TTC549 (cell line): ENCODE data around the gene LRRTM4.
"Not testable (repeated sequence)": the region's sequence is repeated elsewhere in the genome, so short reads cannot be mapped to it uniquely, and the experiment has no call there.

ENCODE experiments used
- FAIRE-seq: peaks from 2 replicates; lab custom pipeline; 2012; peaks lifted over from hg19 to GRCh38; lab: Jason Lieb, UNC

The LRRTM4 gene

GRCh38 chr2:77164021-77164420 is 358.2 kb downstream of the LRRTM4 start:
- FAIRE-seq = not testable (repeated sequence)

DNA sequence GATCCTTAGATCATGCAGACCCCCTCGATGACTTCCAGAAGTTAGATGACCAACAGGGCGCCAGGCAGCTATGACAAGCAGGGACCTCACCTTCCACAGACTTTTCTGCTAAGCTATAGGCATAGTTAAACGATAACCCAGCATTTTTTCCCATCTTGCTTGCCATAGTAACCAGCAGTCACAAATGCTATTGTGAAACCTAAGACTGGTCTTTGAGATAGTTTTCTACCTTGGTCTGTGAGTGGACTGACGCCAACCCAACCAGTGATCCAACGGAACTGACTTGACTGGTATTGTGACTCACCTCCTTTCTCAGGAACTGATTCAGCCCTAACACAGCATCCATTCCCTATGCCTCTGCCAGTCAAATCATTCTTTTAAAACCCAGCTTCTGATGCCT is 361.2 kb downstream of the LRRTM4 start:
- no peak for FAIRE-seq

- FAIRE-seq = no peak
Observed at GRCh38 chr2:77156599-77156998, 365.6 kb downstream of the LRRTM4 start.

DNA sequence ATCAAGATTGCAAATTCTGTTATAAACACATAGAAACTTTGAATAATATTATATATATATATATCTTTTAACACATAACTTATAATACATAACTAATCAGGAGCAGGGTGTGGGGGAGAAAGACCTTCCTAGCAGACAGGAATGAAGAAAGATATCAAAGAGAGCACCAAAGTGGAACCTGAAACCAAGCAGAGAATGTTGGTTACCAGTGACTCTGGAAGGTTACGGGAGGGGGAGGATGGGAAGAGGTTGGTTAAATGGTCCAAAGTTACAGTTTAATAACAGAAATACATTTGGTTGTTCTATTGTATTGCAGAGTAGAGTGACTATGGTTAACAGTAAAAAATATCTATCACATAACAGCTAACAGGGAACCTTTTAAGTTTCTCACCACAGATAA is 366.7 kb downstream of the LRRTM4 start:
- no peak for FAIRE-seq

DNA sequence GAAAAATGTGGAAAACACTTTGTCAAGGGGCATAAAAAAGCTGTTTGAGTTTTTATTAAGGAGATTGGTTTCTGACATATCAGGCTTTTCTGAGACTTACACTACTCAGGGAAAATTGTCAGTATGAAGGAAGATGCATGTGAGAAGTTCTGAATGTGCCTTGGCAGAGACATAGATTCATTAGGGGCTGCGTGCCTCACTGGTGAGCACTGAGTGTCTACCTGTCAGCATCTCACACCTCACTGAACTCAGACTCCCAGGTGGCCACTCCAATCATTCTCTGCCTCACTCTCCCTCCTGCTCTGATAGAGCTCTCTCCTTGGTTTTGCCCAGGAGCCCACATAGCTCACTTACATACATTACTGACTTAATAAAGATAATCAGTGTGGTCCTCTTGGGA is 372.6 kb downstream of the LRRTM4 start:
- FAIRE-seq = no peak

DNA sequence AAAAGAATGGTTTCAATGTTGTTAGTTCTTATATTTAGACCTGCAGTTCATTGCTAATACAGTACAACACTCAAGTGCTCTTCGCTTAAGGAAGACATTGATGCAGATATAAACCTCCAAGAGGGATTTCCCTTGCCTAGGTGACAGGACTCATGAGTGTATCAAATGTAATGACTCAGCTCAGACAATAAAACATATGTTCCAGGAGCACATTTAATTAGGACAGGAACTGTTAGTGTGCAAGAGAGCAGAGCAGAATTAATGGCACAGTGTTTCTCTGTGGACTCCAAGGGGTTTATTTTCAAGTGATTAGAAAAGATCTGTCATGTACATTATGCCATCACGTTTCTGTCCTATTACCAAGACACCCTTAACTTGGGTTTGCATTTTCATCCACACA is 375.0 kb downstream of the LRRTM4 start:
- no peak for FAIRE-seq

- no peak for FAIRE-seq
Observed at GRCh38 chr2:77144772-77145171, 377.4 kb downstream of the LRRTM4 start.

DNA sequence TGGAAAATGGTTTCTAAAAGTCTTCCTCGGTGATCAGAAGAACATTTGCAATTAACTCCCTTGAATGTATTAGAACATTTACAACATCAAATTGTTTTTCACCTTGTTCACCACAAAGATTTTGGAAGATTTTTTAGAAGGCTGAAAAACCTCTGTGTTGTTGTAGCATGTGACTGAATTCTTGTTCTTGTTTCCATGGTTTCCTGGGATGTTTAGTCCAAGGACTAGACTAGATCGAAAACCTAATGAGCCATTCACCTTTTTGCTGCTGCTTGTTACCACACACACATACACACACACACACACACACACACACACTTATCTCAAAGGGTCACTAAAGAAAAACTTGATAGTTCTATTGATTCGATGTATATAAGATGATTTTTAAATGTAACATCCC is 380.0 kb downstream of the LRRTM4 start:
- no peak for FAIRE-seq

DNA sequence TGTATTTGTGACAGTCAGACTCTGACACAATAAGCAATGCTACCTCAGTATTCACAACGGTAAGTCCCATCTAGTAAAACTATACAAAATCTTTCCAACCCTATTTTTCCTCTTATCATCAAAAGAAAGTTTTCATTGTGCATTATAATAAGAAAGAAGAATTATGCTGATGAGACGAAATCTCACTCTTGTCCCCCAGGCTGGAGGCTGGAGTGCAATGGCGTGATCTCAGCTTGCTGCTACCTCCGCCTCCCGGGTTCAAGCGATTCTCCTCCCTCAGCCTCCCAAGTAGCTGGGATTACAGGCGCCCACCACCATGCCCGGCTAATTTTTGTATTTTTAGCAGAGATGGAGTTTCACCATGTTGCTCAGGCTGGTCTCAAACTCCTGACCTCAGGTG is 393.7 kb downstream of the LRRTM4 start:
- not testable (repeated sequence) for FAIRE-seq

DNA sequence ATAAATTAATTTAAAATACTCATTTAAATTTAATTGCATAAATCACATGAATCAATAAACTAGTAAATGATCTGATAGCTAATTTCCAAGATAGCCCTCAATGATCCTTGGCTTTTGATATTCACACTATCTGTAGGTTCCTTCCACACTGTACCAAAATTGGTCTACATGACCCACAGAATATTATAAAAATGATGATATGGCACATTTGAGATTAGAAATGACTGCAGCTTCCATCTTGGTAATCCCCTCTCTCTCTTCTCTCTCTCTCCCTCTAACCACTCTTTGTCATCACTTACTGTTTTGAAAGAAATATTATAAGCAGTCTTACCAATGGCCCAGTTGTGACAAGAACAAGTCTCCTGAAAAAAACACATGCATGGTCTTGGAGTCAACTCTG is 394.8 kb downstream of the LRRTM4 start:
- no peak for FAIRE-seq

GRCh38 chr2:77121518-77121917 is 400.7 kb downstream of the LRRTM4 start:
- no peak for FAIRE-seq

- FAIRE-seq = no peak
Observed at GRCh38 chr2:77119333-77119732, 402.8 kb downstream of the LRRTM4 start.

- no peak for FAIRE-seq
Observed at GRCh38 chr2:77108915-77109314, 413.3 kb downstream of the LRRTM4 start.

- FAIRE-seq = no peak
Observed at GRCh38 chr2:77105008-77105407, 417.2 kb downstream of the LRRTM4 start.

DNA sequence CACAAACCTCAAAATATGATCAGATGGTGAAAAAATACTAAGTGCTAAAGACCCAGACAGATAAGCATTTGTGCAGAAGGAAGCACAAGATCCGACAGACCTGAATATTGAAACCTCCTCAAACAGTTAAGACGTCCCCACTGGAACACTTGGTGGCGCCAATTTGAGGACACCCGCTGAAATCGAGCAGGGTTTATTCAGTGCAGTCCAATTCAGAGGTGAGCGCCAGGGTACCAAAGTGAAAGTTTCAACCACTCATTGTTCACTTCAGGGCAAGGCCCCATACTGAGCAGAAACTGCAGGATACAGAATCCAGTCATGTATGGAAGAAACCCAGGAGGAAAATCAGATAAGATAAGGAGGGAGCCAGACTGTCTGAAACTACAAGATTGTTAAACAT is 417.6 kb downstream of the LRRTM4 start:
- FAIRE-seq = no peak

GRCh38 chr2:77102927-77103326 is 419.2 kb downstream of the LRRTM4 start:
- FAIRE-seq = no peak

DNA sequence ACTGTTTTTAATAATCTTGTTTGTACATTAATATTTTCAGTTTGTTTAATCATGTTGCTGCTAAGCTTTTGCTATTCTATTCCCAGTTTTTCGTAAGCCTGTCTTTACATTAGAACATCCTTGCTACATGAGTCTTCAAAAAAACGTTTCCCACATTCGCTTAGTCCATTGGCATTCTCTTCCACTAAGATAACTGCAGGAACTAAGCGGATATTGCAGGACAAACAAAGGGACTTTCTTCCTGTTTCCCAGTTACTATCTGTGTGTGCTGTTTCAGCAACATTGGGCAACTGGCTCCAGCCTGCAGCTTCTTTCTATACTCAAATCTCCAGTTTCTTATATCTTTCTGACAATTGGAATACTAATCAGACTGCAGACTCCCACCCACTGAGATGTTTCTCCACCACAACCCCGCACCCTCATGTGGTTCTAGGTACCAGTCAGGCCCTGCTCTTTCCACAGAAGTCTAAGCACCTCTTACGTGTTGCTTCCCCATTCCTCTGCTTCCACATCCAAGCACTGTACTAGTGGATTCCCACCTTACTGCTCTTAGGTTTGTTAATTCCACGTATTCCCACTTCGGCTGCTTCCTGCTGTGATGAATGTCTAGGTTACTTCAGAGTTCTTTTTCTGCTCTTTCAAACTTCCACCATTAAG is 420.3 kb downstream of the LRRTM4 start:
- FAIRE-seq = no peak

DNA sequence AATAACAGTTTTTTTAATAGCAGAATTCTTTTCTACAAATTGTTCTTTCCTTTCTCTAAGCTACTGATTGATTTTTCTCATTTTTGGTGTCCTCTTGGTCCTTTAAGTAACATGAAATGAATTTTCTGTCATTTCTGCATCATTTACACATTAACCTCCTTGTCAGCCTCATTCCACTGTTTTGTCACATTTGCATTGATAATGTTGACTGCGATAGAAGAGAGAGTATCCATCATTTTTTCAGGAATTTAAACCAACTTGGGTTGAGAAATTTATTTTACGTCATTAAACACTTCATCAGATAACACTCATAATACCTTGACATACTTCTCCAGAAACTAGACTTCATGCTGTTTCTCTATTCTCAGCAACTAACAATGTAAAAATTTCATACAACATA is 422.2 kb downstream of the LRRTM4 start:
- no peak for FAIRE-seq

GRCh38 chr2:77095525-77095924 is 426.7 kb downstream of the LRRTM4 start:
- not testable (repeated sequence) for FAIRE-seq

GRCh38 chr2:77095096-77095495 is 427.1 kb downstream of the LRRTM4 start:
- no peak for FAIRE-seq

GRCh38 chr2:77088424-77088823 is 433.8 kb downstream of the LRRTM4 start:
- FAIRE-seq = not testable (repeated sequence)

DNA sequence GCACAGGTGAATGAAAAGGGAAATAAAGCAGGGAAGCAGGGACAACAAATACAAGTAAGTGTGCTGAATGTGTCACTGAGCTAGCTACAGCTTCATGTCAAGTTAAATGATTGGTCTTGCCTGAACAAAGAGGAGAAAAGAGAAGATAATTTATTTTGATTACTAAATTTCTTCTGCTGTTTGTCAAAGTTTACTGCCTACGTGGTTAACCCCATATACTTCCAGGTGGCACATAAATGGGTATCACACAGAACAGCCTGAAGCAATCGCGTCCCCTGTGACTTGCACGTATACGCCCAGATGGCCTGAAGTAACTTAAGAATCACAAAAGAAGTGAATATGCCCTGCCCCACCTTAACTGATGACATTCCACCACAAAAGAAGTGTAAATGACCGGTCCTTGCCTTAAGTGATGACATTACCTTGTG is 434.2 kb downstream of the LRRTM4 start:
- FAIRE-seq = no peak

DNA sequence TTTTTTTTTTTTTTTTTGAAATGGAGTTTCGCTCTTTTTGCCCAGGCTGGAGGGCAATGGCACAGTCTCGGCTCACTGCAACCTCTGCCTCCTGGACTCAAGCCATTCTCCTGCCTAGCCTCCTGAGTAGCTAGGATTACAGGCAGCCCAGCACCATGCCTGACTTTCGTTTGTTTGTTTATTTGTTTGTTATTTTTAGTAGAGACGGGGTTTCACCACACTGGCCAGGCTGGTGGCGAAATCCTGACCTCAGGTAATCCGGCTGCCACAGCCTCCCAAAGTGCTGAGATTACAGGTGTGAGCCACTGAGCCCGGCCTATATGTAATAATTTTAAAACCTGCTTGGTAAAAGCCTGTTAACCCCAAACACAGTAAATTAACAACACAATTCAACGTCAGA is 435.7 kb downstream of the LRRTM4 start:
- no peak for FAIRE-seq

DNA sequence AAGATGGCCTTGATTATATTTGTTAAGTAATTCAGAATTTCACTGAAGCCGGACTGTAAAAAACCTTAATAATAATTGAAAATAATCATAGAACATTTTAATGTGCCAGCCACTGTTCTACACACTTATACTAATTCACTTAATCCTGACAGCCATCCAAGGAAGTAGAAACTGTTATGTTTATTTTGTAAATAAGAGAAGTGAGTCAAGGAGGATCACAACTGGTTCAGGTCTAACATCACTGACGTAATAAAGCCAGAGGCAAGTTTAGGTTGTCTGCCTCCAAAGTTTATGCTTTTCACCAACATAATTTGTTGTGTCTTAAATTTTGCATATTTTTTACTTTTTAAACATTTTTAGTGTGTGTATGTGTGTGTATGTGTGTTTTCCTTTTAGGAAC is 436.1 kb downstream of the LRRTM4 start:
- FAIRE-seq = no peak

DNA sequence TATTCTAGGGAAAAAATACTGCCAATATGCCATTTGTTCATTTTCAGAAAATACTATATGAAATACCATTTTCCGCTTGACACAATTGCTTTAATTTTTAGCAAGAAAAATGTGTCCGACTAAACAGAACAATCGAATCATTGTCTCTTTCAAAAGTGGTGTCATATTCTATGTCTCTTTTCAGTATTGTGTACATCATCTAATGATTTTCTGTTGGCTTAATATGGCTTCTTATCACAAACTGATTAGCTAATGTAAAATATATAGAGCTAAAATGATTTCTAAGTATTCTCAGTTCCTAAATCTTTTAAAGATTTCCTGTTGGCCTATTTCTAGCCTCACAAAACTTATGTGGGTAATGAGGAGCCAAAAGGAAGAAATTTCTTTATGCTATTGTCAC is 436.6 kb downstream of the LRRTM4 start:
- FAIRE-seq = no peak
